ENCODE data around the gene LARGE1.
"Not testable (repeated sequence)": the region's sequence is repeated elsewhere in the genome, so short reads cannot be mapped to it uniquely, and the experiment has no call there.

LARGE1 gene

GRCh38 chr22:33400061-33400840, 520.0 kb downstream of the LARGE1 start:
- no peak for DNase-seq

DNA sequence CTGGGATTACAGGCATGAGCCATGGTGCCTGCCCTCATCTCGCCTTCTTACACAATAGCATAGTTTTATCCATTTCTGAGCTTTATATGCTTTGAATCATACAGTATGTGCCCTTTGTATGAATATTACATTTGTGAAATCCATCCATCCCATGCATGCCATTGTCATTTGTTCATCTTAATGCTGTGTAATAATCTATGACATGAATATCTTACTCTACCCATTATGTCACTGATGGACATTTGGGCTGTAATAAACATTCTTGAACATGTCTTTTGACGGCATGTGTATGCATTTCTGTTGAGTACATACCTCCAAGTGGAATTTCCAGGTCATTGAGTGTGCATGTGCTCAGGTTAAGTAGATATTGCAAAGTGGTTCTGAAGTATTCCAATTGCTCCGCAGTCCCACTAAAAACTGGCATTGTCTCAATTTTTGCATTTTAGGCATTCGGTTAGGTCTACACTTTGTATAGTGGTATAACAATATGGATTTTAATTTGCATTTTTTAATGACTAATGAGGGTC, 522.8 kb downstream of the LARGE1 start:
- no peak for DNase-seq

DNA sequence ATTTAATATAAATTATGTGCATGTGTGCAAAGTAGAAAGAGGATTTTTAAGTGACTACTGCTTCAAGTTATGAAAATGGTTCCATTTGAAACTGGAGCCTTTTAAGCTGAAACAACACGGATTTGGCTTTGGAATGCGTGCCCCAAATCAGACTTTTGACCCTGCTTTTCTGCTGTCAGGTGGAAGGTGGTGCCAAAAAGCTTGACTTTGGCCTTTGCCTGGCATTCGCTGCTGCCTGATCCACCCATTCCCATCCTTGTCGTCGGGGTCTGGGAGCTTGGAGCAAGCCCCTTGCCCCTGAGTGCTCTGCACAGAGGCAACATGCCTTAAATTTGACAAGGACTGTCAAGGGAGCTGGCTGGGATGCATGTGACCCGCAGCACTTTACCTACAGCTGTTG, 526.8 kb downstream of the LARGE1 start:
- no peak for DNase-seq

GRCh38 chr22:33391298-33391697, 529.0 kb downstream of the LARGE1 start:
- DNase-seq: no peak

GRCh38 chr22:33389936-33390335, 530.3 kb downstream of the LARGE1 start:
- no peak for DNase-seq

DNA sequence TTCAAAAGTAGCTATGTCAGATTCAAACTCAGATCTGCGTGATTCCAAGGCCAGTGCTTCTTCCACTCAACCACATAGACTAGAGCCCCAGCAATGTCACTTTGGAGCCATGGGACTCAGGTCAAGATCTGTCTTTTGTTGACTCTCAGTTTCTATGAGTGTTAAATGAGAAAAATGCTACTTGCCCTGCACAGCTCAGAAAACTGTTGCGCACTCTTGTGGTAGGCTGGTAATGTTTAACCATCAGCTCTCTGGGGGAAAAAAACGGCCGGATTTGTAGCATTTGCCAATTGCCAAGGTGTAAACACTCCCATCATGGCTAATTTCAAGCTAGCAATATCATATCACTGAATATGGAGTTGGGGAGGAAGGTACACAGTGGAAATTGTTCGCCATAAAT, 534.0 kb downstream of the LARGE1 start:
- DNase-seq: no peak

GRCh38 chr22:33385611-33386010, 534.7 kb downstream of the LARGE1 start:
- no peak for DNase-seq

- no peak for DNase-seq
Measured at GRCh38 chr22:33382436-33382835, 537.8 kb downstream of the LARGE1 start.

- no peak for DNase-seq
Measured at GRCh38 chr22:33381531-33382406, 538.5 kb downstream of the LARGE1 start.

GRCh38 chr22:33380789-33381530, 539.3 kb downstream of the LARGE1 start:
- DNase-seq: no peak

DNA sequence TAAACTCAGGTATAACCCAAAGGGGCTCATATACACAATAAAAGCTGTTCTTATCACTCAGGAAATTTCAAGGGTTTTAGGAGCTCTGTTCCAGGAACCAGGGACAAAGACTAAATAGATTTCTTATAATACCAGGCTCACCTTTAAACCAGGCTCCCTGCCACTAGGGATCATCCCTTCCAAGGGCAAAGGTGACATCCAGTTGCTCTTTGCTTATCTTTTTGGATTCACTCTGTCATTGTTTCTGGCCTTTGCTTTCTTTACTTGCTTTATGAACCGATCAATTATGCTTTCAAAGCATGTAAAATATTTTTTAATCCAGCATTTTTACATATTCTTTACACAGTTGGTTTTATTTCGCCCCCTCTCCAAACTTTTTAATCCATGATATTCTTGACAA, 540.4 kb downstream of the LARGE1 start:
- DNase-seq: no peak

GRCh38 chr22:33372875-33373274, 547.4 kb downstream of the LARGE1 start:
- DNase-seq: no peak

DNA sequence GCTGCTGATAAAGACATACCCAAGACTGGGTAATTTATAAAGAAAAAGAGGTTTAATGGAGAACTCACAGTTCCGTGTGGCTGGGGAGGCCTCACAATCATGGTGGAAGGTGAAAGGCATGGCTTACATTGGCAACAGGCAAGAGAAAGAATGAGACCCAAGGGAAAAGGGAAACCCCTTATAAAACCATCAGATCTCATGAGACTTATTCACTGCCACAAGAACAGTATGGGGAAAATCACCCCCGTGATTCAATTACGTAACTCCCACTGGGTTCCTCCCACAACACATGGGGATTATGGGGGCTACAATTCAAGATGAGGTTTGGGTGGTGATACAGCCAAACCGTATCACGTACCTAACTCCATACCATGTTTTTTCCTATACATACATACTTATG, 557.0 kb downstream of the LARGE1 start:
- not testable (repeated sequence) for DNase-seq

DNA sequence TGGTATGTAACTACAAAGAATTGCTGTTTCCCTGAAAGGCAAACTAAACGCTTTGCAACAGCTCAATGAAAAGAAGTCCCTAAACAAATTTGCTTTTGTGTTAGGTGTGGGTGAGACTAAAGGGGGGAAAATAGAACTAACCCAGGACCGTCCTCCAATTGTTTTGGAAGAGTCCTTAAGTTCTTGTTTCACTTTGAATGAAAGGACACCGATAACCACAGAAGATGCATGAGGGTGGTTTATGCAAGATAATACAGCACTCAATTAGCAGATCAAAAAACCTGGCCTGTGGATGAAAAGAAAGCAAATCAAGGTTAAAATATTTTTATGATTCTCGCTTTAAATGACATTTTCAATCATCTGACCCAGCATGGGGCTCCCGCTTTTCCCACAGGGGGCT, 557.6 kb downstream of the LARGE1 start:
- DNase-seq: no peak

DNA sequence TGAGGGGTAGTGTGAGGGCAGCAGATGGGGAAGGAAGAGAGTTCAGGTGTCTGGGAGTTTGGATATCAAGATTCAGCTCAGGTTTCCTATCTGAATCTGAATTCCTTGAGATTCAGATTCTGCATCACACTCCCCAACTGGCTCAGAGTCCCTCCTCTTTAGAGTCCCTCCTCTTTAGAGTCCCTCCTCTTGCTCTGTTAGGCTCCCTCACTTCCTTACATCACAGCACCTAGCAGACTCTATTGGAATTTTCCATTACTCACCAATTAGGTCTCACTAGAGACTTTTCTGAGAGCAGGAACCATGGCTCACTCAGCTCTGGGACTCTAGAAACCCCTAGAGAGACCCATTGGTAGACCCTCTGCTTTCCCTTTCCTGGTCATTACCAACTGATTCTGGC, 558.7 kb downstream of the LARGE1 start:
- no peak for DNase-seq

GRCh38 chr22:33357981-33358399, 562.3 kb downstream of the LARGE1 start:
- DNase-seq: no peak

DNA sequence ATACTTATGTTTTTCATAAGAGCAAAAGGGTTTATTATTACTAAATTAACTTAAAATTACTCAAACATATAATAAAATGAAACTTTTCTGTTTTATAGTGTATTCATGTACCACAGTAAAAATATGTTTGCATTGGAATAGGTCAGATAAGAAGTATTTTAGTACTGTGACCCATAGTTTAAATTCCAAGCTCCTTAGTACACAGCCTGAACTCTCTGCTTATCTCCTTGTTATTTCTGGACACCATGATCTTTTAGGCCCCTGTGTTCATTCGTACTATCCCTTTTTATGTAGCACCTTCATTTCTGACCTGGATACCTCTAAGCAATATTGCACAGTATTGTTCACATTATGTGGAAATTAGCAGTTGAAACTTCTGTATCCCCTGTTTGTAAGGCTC, 565.3 kb downstream of the LARGE1 start:
- no peak for DNase-seq

GRCh38 chr22:33353502-33353901, 566.8 kb downstream of the LARGE1 start:
- no peak for DNase-seq

DNA sequence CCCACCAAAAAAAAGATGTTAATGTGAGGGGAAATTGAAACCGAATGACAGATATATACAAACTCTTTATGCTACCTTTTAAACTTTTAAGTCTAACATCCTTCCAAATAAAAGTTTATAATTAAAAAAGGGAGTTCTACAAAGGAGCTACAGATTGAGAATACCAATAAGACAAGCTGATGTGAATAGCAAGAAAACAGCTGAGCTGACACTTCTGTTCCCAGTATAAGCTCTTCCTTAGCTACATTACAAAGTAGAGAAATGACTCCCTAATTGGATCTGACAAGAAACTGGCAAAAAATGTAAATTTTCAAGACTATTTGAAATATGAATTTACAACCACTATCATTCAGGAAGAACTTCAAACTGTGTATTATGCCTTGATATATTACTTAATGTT, 567.5 kb downstream of the LARGE1 start:
- DNase-seq: no peak

DNA sequence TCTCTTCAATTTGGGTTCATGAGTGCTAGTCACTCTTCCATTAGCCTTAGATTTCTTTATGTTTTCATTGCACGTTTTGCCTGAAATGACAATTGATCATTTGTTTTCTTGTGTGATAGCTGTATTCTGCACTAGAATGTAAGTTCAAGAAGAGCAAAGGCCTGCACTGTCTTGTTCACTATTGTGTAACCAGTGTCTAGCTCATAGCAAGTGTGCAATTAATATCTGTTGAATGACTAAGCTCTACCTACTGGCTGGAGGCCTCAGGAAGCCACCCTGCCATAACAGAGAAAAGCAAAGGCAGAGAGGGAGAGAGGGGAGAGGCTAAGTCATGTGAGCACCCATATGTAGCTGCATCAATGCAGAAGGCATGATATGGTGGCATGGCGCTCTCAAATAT, 569.3 kb downstream of the LARGE1 start:
- no peak for DNase-seq

- no peak for DNase-seq
Measured at GRCh38 chr22:33350491-33350890, 569.8 kb downstream of the LARGE1 start.

- no peak for DNase-seq
Measured at GRCh38 chr22:33347002-33347401, 573.3 kb downstream of the LARGE1 start.

DNA sequence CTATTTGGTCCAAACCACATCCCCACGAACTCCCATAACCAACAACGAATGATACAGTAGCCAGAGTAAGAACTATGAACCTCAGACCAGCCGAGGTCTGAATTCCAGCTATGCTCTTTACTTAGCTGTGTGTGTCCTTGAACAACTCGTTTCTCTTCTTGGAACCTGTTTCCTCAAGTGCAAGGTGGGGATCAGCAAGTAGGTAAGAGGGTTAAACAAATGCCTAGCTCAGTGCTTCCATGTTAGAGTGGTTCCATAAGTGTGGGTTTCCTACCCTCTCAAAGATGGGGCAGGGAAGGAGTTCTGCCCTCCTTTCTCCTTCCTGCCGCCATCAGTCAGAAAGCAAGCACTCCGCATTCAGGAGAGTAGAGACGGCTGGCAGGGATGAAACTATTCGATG, 578.7 kb downstream of the LARGE1 start:
- DNase-seq: no peak
